Ectodermal cell (in vitro differentiated cells): ENCODE results near the gene CLASP1.

Experiments
- H3K27ac ChIP-seq: 2 replicates; pipeline ENCODE4 v1.7.0; 2013; ENCODE audit warnings: mild to moderate bottlenecking, low read depth, low read length; ENCODE audit not compliant: insufficient read depth, poor library complexity, severe bottlenecking
- H3K27me3 ChIP-seq: 2 replicates; pipeline ENCODE4 v1.7.0; 2013; ENCODE audit warnings: mild to moderate bottlenecking, low read length; ENCODE audit not compliant: insufficient read depth, control insufficient read depth, poor library complexity, severe bottlenecking
- H3K36me3 ChIP-seq: one replicate; pipeline ENCODE4 v1.7.0; 2013; ENCODE audit warnings: low read length; ENCODE audit not compliant: control insufficient read depth, insufficient read depth
- H3K4me1 ChIP-seq: one replicate; pipeline ENCODE4 v1.7.0; 2013; ENCODE audit warnings: low read length; ENCODE audit not compliant: control insufficient read depth, insufficient read depth
- H3K4me3 ChIP-seq: 2 replicates; pipeline ENCODE4 v1.7.0; 2013; ENCODE audit warnings: low read depth, low read length, control low read depth; ENCODE audit not compliant: insufficient read depth
- H3K9me3 ChIP-seq: 2 replicates; pipeline ENCODE4 v1.7.0; 2013; ENCODE audit warnings: mild to moderate bottlenecking, low read length, moderate library complexity; ENCODE audit not compliant: control insufficient read depth
- WGBS, 2 experiments: methylation state at CpG; one replicate each; pipeline ENCODE4 v1.1.7; 2013; ENCODE audit warnings: missing lambda C conversion rate in 2 of 2; 5-methylcytosine and 5-hydroxymethylcytosine counted together

The CLASP1 gene

GRCh38 chr2:121584741-121585140 lies 64.5 kb downstream of the CLASP1 start:
- Histone ChIP-seq H3K4me3 (no peak overlapping the region), H3K27me3 (no peaks in the 10 kb centered on the region)
- 90 to 98% methylated on average over 4 of the region's 4 CpGs for WGBS, 2 experiments

GRCh38 chr2:121583555-121583954 lies 65.7 kb downstream of the CLASP1 start:
- no peaks in the 10 kb centered on the region for H3K4me1 ChIP-seq
- 93 to 96% methylated on average over 3 of the region's 3 CpGs for WGBS, 2 experiments
- H3K36me3 ChIP-seq = no peaks in the 10 kb centered on the region
- H3K9me3 ChIP-seq = no peaks in the 10 kb centered on the region
- H3K27me3 ChIP-seq = no peaks in the 10 kb centered on the region
- H3K4me3 ChIP-seq = no peak overlapping the region
- no peak overlapping the region for H3K27ac ChIP-seq

More at GRCh38 chr2:121584741-121585140, 64.5 kb downstream of the CLASP1 start:
- Histone ChIP-seq H3K9me3 (no peaks in the 10 kb centered on the region), H3K4me1 (no peaks in the 10 kb centered on the region), H3K36me3 (no peaks in the 10 kb centered on the region), H3K27ac (no peak overlapping the region)

- H3K27ac ChIP-seq = no peak overlapping the region
- no peaks in the 10 kb centered on the region for H3K9me3 ChIP-seq
- no peaks in the 10 kb centered on the region for H3K27me3 ChIP-seq
- no peaks in the 10 kb centered on the region for H3K4me1 ChIP-seq
- H3K36me3 ChIP-seq = no peaks in the 10 kb centered on the region
- no peak overlapping the region for H3K4me3 ChIP-seq
Observed at GRCh38 chr2:121582272-121582671, 67.0 kb downstream of the CLASP1 start.

- no peaks in the 10 kb centered on the region for H3K36me3 ChIP-seq
- H3K4me1 ChIP-seq = no peaks in the 10 kb centered on the region
- WGBS, 2 experiments = 77 to 81% methylated on average over 2 to 3 of the region's 3 CpGs
- no peaks in the 10 kb centered on the region for H3K9me3 ChIP-seq
- no peak overlapping the region for H3K27ac ChIP-seq
- no peaks in the 10 kb centered on the region for H3K27me3 ChIP-seq
- no peak overlapping the region for H3K4me3 ChIP-seq
Observed at GRCh38 chr2:121579309-121579708, 70.0 kb downstream of the CLASP1 start.

- Histone ChIP-seq H3K27ac (no peak overlapping the region), H3K9me3 (no peaks in the 10 kb centered on the region), H3K4me1 (no peaks in the 10 kb centered on the region), H3K27me3 (no peaks in the 10 kb centered on the region), H3K36me3 (no peaks in the 10 kb centered on the region), H3K4me3 (no peak overlapping the region)
- WGBS, 2 experiments = 86% methylated on average over 1 of the region's 1 CpG
Observed at GRCh38 chr2:121577381-121577780, 71.9 kb downstream of the CLASP1 start.

- Histone ChIP-seq H3K4me3 (no peak overlapping the region), H3K9me3 (no peaks in the 10 kb centered on the region), H3K27ac (no peak overlapping the region), H3K27me3 (no peaks in the 10 kb centered on the region), H3K4me1 (no peaks in the 10 kb centered on the region), H3K36me3 (no peaks in the 10 kb centered on the region)
- 85 to 96% methylated on average over 1 of the region's 1 CpG for WGBS, 2 experiments
Observed at GRCh38 chr2:121576263-121576662, 73.0 kb downstream of the CLASP1 start.

GRCh38 chr2:121575800-121576199 lies 73.5 kb downstream of the CLASP1 start:
- no peaks in the 10 kb centered on the region for H3K9me3 ChIP-seq
- H3K27ac ChIP-seq = no peak overlapping the region
- H3K4me1 ChIP-seq = no peaks in the 10 kb centered on the region
- no peaks in the 10 kb centered on the region for H3K27me3 ChIP-seq
- H3K4me3 ChIP-seq = no peak overlapping the region
- WGBS, 2 experiments = 97 to 99% methylated on average over 3 of the region's 3 CpGs
- no peaks in the 10 kb centered on the region for H3K36me3 ChIP-seq

- 60 to 68% methylated on average over 2 of the region's 2 CpGs for WGBS, 2 experiments
Observed at GRCh38 chr2:121570667-121571055, 78.6 kb downstream of the CLASP1 start.

GRCh38 chr2:121570036-121570666 lies 79.1 kb downstream of the CLASP1 start:
- Histone ChIP-seq H3K9me3 (no peaks in the 10 kb centered on the region), H3K4me1 (peaks cover 22% of the 10 kb centered on the region), H3K27ac (peak overlapping the region; percentile 26), H3K36me3 (no peaks in the 10 kb centered on the region), H3K4me3 (no peak overlapping the region), H3K27me3 (no peaks in the 10 kb centered on the region)
- 92 to 94% methylated on average over 2 of the region's 2 CpGs for WGBS, 2 experiments

More at GRCh38 chr2:121570667-121571055, 78.6 kb downstream of the CLASP1 start:
- Histone ChIP-seq H3K27ac (peak overlapping the region; percentile 26), H3K27me3 (no peaks in the 10 kb centered on the region), H3K4me3 (no peak overlapping the region), H3K4me1 (peaks cover 17% of the 10 kb centered on the region), H3K9me3 (no peaks in the 10 kb centered on the region), H3K36me3 (no peaks in the 10 kb centered on the region)

GRCh38 chr2:121567957-121568409 lies 81.3 kb downstream of the CLASP1 start:
- H3K36me3 ChIP-seq = no peaks in the 10 kb centered on the region
- H3K9me3 ChIP-seq = no peaks in the 10 kb centered on the region
- WGBS, 2 experiments = 76 to 82% methylated on average over 4 of the region's 4 CpGs
- no peak overlapping the region for H3K27ac ChIP-seq
- peaks cover 23% of the 10 kb centered on the region for H3K4me1 ChIP-seq
- H3K4me3 ChIP-seq = no peak overlapping the region
- no peaks in the 10 kb centered on the region for H3K27me3 ChIP-seq
